DND-41 (cell line): ENCODE measurements around the gene LIPT1.

ENCODE experiments used
- EZH2 ChIP-seq: IDR thresholded peaks from 3 replicates; pipeline ENCODE4 v1.6.1; 2012; ENCODE audit warnings: borderline replicate concordance, low read depth, mild to moderate bottlenecking, moderate library complexity, low read length, inconsistent platforms; ENCODE audit not compliant: severe bottlenecking
- TF ChIP-seq, protein P1 (sequence below): IDR thresholded peaks from 2 replicates; pipeline ENCODE4 v1.5.1; 2012; ENCODE audit warnings: borderline replicate concordance, low read length, moderate library complexity, mild to moderate bottlenecking; ENCODE audit not compliant: poor library complexity, severe bottlenecking; ENCODE audit errors: extremely low read depth

DNA sequence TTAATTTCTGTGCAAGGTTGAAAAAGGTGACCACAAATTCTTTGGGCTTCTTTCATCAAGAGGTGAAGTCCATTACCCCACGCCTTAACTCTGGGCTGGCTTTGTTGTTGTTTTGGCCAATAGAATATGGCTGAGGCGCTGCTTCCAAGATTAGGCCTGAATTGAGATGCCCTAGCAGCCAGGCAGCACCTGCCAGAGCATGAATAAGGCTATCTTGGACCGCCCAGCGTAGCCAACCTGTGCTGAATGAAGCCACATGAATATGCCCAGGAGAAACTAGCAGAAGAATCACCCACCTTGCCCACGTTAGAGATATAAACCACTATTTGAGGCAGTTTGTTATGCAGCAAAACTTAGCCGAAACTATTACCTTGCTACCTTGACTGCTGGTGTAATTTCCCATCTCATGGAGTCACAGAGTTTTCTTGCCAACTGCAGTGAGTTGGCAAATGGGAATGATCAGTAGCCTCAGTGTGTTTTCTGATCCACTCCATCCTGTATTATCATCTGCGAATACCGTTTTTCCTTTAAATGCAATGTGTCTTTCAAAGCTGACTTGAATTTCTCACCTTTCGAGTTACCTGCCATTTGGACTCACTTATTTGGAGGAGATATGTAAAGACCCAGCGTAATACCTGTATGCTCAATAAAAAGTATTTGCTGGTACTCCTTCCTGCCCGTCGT is 704 bp upstream of the LIPT1 start:
- TF ChIP-seq, protein P1, sequence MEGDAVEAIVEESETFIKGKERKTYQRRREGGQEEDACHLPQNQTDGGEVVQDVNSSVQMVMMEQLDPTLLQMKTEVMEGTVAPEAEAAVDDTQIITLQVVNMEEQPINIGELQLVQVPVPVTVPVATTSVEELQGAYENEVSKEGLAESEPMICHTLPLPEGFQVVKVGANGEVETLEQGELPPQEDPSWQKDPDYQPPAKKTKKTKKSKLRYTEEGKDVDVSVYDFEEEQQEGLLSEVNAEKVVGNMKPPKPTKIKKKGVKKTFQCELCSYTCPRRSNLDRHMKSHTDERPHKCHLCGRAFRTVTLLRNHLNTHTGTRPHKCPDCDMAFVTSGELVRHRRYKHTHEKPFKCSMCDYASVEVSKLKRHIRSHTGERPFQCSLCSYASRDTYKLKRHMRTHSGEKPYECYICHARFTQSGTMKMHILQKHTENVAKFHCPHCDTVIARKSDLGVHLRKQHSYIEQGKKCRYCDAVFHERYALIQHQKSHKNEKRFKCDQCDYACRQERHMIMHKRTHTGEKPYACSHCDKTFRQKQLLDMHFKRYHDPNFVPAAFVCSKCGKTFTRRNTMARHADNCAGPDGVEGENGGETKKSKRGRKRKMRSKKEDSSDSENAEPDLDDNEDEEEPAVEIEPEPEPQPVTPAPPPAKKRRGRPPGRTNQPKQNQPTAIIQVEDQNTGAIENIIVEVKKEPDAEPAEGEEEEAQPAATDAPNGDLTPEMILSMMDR = no peak
- TF ChIP-seq EZH2 = no peak
